ENCODE measurements around the gene CA9.

CA9 gene

GRCh38 chr9:35682051-35682450 lies 8.3 kb downstream of the CA9 start:
- TF ChIP-seq L3MBTL2 (conservative IDR thresholded peaks at IDR 0.05) = no peak
- TF ChIP-seq PKNOX1 (IDR thresholded peaks at IDR 0.05) = no peak
- no peak for TF ChIP-seq ELF4 (IDR thresholded peaks at IDR 0.05)
- no peak for TF ChIP-seq BHLHE40 (IDR thresholded peaks at IDR 0.05; ENCODE audit: borderline replicate concordance)
- no peak for DNase-seq (ENCODE audit: extremely low spot score)
- ChIA-PET POLR2A (no interaction called here), CTCF (no interaction called here)

- TF ChIP-seq FOXM1 (IDR thresholded peaks at IDR 0.05; ENCODE audit: borderline replicate concordance) = no peak
- no peak for TF ChIP-seq CTBP1 (IDR thresholded peaks at IDR 0.05; ENCODE audit: borderline replicate concordance)
- no peak for TF ChIP-seq ARNT (IDR thresholded peaks at IDR 0.05)
- TF ChIP-seq ZNF384 (IDR thresholded peaks at IDR 0.05) = no peak
- no peak for TF ChIP-seq FOXK2 (IDR thresholded peaks at IDR 0.05)
- TF ChIP-seq BHLHE40 (IDR thresholded peaks at IDR 0.05; ENCODE audit: borderline replicate concordance) = no peak
- TF ChIP-seq NFRKB (IDR thresholded peaks at IDR 0.05) = no peak
- no peak for TF ChIP-seq ELF4 (IDR thresholded peaks at IDR 0.05)
- TF ChIP-seq PKNOX1 (IDR thresholded peaks at IDR 0.05) = no peak
- no peak for TF ChIP-seq L3MBTL2 (conservative IDR thresholded peaks at IDR 0.05)
- no peak for TF ChIP-seq LEF1 (IDR thresholded peaks at IDR 0.05; ENCODE audit: borderline replicate concordance)
- TF ChIP-seq SUZ12 (IDR thresholded peaks at IDR 0.05) = no peak
- no peak for TF ChIP-seq FOXA1 (IDR thresholded peaks at IDR 0.05)
- TF ChIP-seq SP1 (IDR thresholded peaks at IDR 0.05) = no peak
- no peak for TF ChIP-seq HDGF (IDR thresholded peaks at IDR 0.05; ENCODE audit: borderline replicate concordance)
- TF ChIP-seq TARDBP (IDR thresholded peaks at IDR 0.05) = no peak
- ChIA-PET POLR2A (interaction anchor here (1.9 kb wide), 1 partner anchor 18 kb away, joined by 7 read pairs; the partner anchor contains the start of gene ARHGEF39), CTCF (no interaction called here)
- no peak for DNase-seq (ENCODE audit: extremely low spot score)
These were observed 9.0 kb downstream of the CA9 start for GRCh38 chr9:35682520-35683315.

- no peak for TF ChIP-seq L3MBTL2 (conservative IDR thresholded peaks at IDR 0.05)
- no peak for TF ChIP-seq CTBP1 (IDR thresholded peaks at IDR 0.05; ENCODE audit: borderline replicate concordance)
- TF ChIP-seq FOXK2 (IDR thresholded peaks at IDR 0.05) = no peak
- no peak for TF ChIP-seq FOXM1 (IDR thresholded peaks at IDR 0.05; ENCODE audit: borderline replicate concordance)
- DNase-seq (ENCODE audit: extremely low spot score) = no peak
- POLR2A ChIA-PET = interaction anchor here (1.9 kb wide), 1 partner anchor 18 kb away, joined by 7 read pairs; the partner anchor contains the start of gene ARHGEF39
- CTCF ChIA-PET = no interaction called here
These were observed 9.6 kb downstream of the CA9 start for GRCh38 chr9:35683323-35683722.

- no peak for TF ChIP-seq FOXA1 (IDR thresholded peaks at IDR 0.05)
- TF ChIP-seq L3MBTL2 (conservative IDR thresholded peaks at IDR 0.05) = no peak
- no peak for TF ChIP-seq SUZ12 (IDR thresholded peaks at IDR 0.05)
- no peak for TF ChIP-seq HDGF (IDR thresholded peaks at IDR 0.05; ENCODE audit: borderline replicate concordance)
- TF ChIP-seq LEF1 (IDR thresholded peaks at IDR 0.05; ENCODE audit: borderline replicate concordance) = no peak
- TF ChIP-seq PKNOX1 (IDR thresholded peaks at IDR 0.05) = no peak
- TF ChIP-seq NFRKB (IDR thresholded peaks at IDR 0.05) = no peak
- no peak for TF ChIP-seq TARDBP (IDR thresholded peaks at IDR 0.05)
- no peak for TF ChIP-seq FOXK2 (IDR thresholded peaks at IDR 0.05)
- no peak for TF ChIP-seq FOXM1 (IDR thresholded peaks at IDR 0.05; ENCODE audit: borderline replicate concordance)
- ChIA-PET POLR2A (interaction anchor here (1.0 kb wide), 1 partner anchor 14 kb away, joined by 3 read pairs; no protein-coding TSS in a partner anchor), CTCF (no interaction called here)
- DNase-seq (ENCODE audit: extremely low spot score) = no peak
These were observed 11.2 kb downstream of the CA9 start for GRCh38 chr9:35684921-35685320.

GRCh38 chr9:35685506-35685905 lies 11.8 kb downstream of the CA9 start:
- no peak for DNase-seq (ENCODE audit: extremely low spot score)
- TF ChIP-seq BHLHE40 (IDR thresholded peaks at IDR 0.05; ENCODE audit: borderline replicate concordance) = no peak
- no peak for TF ChIP-seq PKNOX1 (IDR thresholded peaks at IDR 0.05)
- no peak for TF ChIP-seq ARNT (IDR thresholded peaks at IDR 0.05)
- TF ChIP-seq SUZ12 (IDR thresholded peaks at IDR 0.05) = no peak
- no peak for TF ChIP-seq TARDBP (IDR thresholded peaks at IDR 0.05)
- TF ChIP-seq L3MBTL2 (conservative IDR thresholded peaks at IDR 0.05) = no peak
- TF ChIP-seq NFRKB (IDR thresholded peaks at IDR 0.05) = no peak
- no peak for TF ChIP-seq LEF1 (IDR thresholded peaks at IDR 0.05; ENCODE audit: borderline replicate concordance)
- no peak for TF ChIP-seq FOXM1 (IDR thresholded peaks at IDR 0.05; ENCODE audit: borderline replicate concordance)
- TF ChIP-seq CTBP1 (IDR thresholded peaks at IDR 0.05; ENCODE audit: borderline replicate concordance) = no peak
- TF ChIP-seq FOXK2 (IDR thresholded peaks at IDR 0.05) = no peak
- TF ChIP-seq ZNF384 (IDR thresholded peaks at IDR 0.05) = no peak
- no peak for TF ChIP-seq SP1 (IDR thresholded peaks at IDR 0.05)
- no peak for TF ChIP-seq FOXA1 (IDR thresholded peaks at IDR 0.05)
- ChIA-PET CTCF (no interaction called here), POLR2A (interaction anchor here (1.0 kb wide), 1 partner anchor 14 kb away, joined by 3 read pairs; no protein-coding TSS in a partner anchor)
